Measurements from ENCODE around the gene MAML3.

MAML3 gene

DNA sequence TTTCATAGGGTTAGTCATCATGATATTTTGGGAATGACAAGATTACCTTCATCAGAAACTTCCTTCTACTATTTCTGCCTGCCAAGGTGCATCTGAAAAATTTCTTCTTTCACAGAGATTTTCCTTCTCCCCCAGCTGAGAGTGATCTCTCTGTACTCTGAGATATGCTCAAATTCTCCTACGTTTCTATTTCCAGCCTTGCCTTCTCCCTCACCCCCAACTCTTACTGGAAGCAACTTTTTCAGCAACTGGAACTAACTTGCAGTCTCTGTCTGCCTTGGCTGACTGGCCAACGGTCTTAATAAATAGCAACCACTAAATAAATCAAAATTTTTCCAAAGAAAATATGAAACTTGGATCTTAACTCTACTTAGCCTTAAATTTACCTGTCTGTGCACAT lies 122.3 kb downstream of the MAML3 start:
- Histone ChIP-seq H3K4me3 (ENCODE audit: low read length) (no peak overlapping the region), H2AFZ (ENCODE audit: low read depth, low read length) (no peak overlapping the region), H4K20me1 (ENCODE audit: insufficient read depth, low read length) (no peaks in the 10 kb centered on the region), H3K36me3 (replicated peaks; ENCODE audit: low read depth, low read length) (no peaks in the 10 kb centered on the region), H3K4me1 (ENCODE audit: low read length) (no peaks in the 10 kb centered on the region), H3K9ac (ENCODE audit: low read length) (no peak overlapping the region), H3K79me2 (ENCODE audit: low read length) (no peaks in the 10 kb centered on the region), H3K27me3 (ENCODE audit: low read depth, low read length) (peaks cover 80% of the 10 kb centered on the region), H3K9me3 (ENCODE audit: insufficient read depth, low read length) (no peaks in the 10 kb centered on the region), H3K4me2 (ENCODE audit: low read length) (no peak overlapping the region), H3K27ac (ENCODE audit: low read length) (no peak overlapping the region)
- TF ChIP-seq CTCF (IDR thresholded peaks at IDR 0.05; ENCODE audit: low read depth, low read length) = no peak
- no peak for TF ChIP-seq EZH2phosphoT487 (IDR thresholded peaks at IDR 0.05; ENCODE audit: low read depth)

DNA sequence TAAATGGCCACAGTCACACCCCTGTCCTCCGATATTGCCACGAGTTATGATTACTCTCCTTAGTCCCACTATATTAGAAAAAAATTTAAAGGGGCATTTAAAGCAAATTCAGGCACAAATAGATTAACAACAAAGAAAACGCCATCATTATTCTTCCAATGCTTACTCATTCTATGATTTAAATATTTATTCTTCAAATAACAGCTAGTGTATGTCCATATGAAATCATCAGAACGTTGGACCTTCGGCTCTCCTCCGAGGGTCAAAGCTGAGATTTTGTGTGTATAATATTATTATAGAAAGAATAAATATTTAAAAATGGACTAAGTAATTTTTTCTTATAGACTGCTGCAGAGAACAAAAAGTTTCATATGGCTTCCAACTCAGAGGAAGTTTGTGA lies 122.9 kb downstream of the MAML3 start:
- H3K27ac ChIP-seq (ENCODE audit: low read length) = no peak overlapping the region
- H4K20me1 ChIP-seq (ENCODE audit: insufficient read depth, low read length) = no peaks in the 10 kb centered on the region
- H3K4me3 ChIP-seq (ENCODE audit: low read length) = no peak overlapping the region
- no peak for TF ChIP-seq EZH2phosphoT487 (IDR thresholded peaks at IDR 0.05; ENCODE audit: low read depth)
- TF ChIP-seq CTCF (IDR thresholded peaks at IDR 0.05; ENCODE audit: low read depth, low read length) = no peak
- H3K4me1 ChIP-seq (ENCODE audit: low read length) = no peaks in the 10 kb centered on the region
- no peaks in the 10 kb centered on the region for H3K79me2 ChIP-seq (ENCODE audit: low read length)
- H3K36me3 ChIP-seq (replicated peaks; ENCODE audit: low read depth, low read length) = no peaks in the 10 kb centered on the region
- no peak overlapping the region for H3K4me2 ChIP-seq (ENCODE audit: low read length)
- H2AFZ ChIP-seq (ENCODE audit: low read depth, low read length) = no peak overlapping the region
- no peak overlapping the region for H3K9ac ChIP-seq (ENCODE audit: low read length)
- no peaks in the 10 kb centered on the region for H3K9me3 ChIP-seq (ENCODE audit: insufficient read depth, low read length)
- peaks cover 79% of the 10 kb centered on the region for H3K27me3 ChIP-seq (ENCODE audit: low read depth, low read length)

DNA sequence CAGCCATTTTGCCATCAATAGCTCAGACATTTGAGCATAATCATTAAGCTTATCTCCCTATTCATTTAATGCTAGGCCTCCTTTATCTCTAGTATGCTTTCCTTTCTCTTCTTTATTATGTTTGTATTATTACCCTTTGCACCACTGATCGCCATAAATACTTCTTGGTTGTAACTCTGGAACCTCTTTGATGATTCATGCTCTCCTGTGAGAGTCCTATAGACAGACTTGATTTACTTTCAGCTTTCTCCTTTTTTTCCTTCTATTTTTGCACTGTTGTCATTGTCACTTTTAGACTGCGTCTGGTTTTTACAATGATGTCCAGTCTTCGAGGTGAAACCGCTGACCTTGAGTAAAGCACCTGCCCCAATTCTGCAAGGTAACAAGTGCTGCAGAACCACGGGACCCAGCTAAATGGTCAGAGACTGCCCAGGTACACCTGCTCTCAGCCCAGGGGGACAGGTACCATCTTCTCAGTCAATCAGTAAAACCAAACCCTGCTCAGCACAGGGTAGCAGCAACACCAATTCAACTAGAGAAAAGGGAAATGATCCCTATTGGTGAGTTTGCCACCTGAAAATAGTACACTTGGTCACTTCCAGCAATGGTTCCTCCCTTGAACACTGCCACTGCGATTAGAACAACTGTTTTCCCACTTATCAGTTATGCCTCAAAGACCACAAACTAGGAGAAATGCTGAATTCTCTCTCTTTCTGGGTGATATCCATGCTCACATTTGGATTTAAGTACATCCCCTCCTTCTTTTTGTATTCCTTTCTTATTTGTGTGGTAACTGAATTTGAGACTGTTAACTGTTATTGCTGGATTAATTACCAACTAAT lies 125.1 kb downstream of the MAML3 start:
- peaks cover 78% of the 10 kb centered on the region for H3K27me3 ChIP-seq (ENCODE audit: low read depth, low read length)
- H3K36me3 ChIP-seq (replicated peaks; ENCODE audit: low read depth, low read length) = no peaks in the 10 kb centered on the region
- no peak overlapping the region for H3K27ac ChIP-seq (ENCODE audit: low read length)
- H3K4me2 ChIP-seq (ENCODE audit: low read length) = no peak overlapping the region
- H3K4me3 ChIP-seq (ENCODE audit: low read length) = no peak overlapping the region
- no peaks in the 10 kb centered on the region for H3K9me3 ChIP-seq (ENCODE audit: insufficient read depth, low read length)
- no peak overlapping the region for H2AFZ ChIP-seq (ENCODE audit: low read depth, low read length)
- TF ChIP-seq CTCF (IDR thresholded peaks at IDR 0.05; ENCODE audit: low read depth, low read length) = no peak
- H3K4me1 ChIP-seq (ENCODE audit: low read length) = no peaks in the 10 kb centered on the region
- H3K9ac ChIP-seq (ENCODE audit: low read length) = no peak overlapping the region
- H3K79me2 ChIP-seq (ENCODE audit: low read length) = no peaks in the 10 kb centered on the region
- no peaks in the 10 kb centered on the region for H4K20me1 ChIP-seq (ENCODE audit: insufficient read depth, low read length)

DNA sequence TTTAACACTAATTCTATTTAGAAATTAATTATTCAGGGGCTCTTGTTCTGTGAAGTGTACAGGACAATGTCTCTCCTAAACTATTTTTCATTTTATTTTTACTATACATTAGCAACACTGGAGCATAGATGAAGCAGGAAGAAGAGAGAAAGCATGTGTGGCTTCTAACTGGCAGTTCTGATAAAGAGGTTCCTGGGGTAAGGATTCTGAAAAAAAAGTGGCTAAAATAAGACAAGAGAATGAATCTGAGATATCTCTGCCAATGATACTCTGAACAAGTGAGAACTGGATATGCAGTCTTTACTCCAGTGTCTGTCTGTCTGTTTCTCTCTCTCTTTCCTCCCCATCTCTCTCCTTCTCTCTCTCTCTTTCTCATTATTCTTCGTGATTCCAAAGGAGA lies 125.9 kb downstream of the MAML3 start:
- H3K27ac ChIP-seq (ENCODE audit: low read length) = no peak overlapping the region

More for the DNA sequence above, 125.9 kb downstream of the MAML3 start:
- Histone ChIP-seq H3K79me2 (ENCODE audit: low read length) (no peaks in the 10 kb centered on the region), H3K4me2 (ENCODE audit: low read length) (no peak overlapping the region), H3K9me3 (ENCODE audit: insufficient read depth, low read length) (no peaks in the 10 kb centered on the region), H3K36me3 (replicated peaks; ENCODE audit: low read depth, low read length) (no peaks in the 10 kb centered on the region), H2AFZ (ENCODE audit: low read depth, low read length) (no peak overlapping the region), H3K4me3 (ENCODE audit: low read length) (no peak overlapping the region), H3K27me3 (ENCODE audit: low read depth, low read length) (peaks cover 74% of the 10 kb centered on the region), H3K9ac (ENCODE audit: low read length) (no peak overlapping the region), H4K20me1 (ENCODE audit: insufficient read depth, low read length) (no peaks in the 10 kb centered on the region), H3K4me1 (ENCODE audit: low read length) (no peaks in the 10 kb centered on the region)
- TF ChIP-seq CTCF (IDR thresholded peaks at IDR 0.05; ENCODE audit: low read depth, low read length) (no peak), EZH2phosphoT487 (IDR thresholded peaks at IDR 0.05; ENCODE audit: low read depth) (no peak)
